ENCODE data around the gene ATP2B1. TPM values are rescaled to one million over a fixed set of nuclear protein-coding genes. Genes with fewer than 3 reads are reported as not detected.

Gene ATP2B1
- total and polyA plus RNA-seq, 2 donors (not counting 1 experiment from before 2014, with no cell fraction given), result 26.1 to 238 TPM

- Mint-ChIP-seq H3K9me3 (ENCODE audit: insufficient read depth) (no peaks in the 10 kb centered on the region), H3K27ac (no peak overlapping the region), H3K27me3 (no peaks in the 10 kb centered on the region), H3K4me1 (peaks cover 61% of the 10 kb centered on the region), H3K4me3 (no peak overlapping the region)
- intact Hi-C loops (cut with micrococcal nuclease), result no loop called here
- Histone ChIP-seq H2AFZ (ENCODE audit: insufficient read depth, low read depth, low read length, poor library complexity, severe bottlenecking) (no peak overlapping the region), H4K20me1 (ENCODE audit: control insufficient read depth, insufficient read depth, low read length, poor library complexity, severe bottlenecking) (peaks cover 99% of the 10 kb centered on the region), H3K27me3 (replicated peaks in 1 of 4; ENCODE audit: control extremely low read depth in 1 of 4, control insufficient read depth in 3 of 4, insufficient read depth in 4 of 4, low read length in 3 of 4) (no peaks in the 10 kb centered on the region), H3K4me1 (ENCODE audit: control insufficient read depth in 2 of 2, insufficient read depth in 2 of 2, low read length in 2 of 2) (peaks cover 4 to 17% of the 10 kb centered on the region in 2 donors), H3K27ac (ENCODE audit: low read length in 2 of 2) (no peak overlapping the region), H3K9me3 (ENCODE audit: control extremely low read depth in 1 of 3, control insufficient read depth in 2 of 3, insufficient read depth in 1 of 3, low read length in 2 of 3) (no peaks in the 10 kb centered on the region), H3K4me3 (ENCODE audit: control extremely low read depth in 1 of 5, extremely low read depth in 1 of 5, insufficient read depth in 1 of 5, low read depth in 2 of 5, low read length in 4 of 5) (no peak overlapping the region), H3K4me2 (replicated peaks; ENCODE audit: low read depth, low read length, poor library complexity, severe bottlenecking) (no peak overlapping the region), H3K79me2 (ENCODE audit: control insufficient read depth, insufficient read depth, low read length) (peaks cover 97% of the 10 kb centered on the region), H3K9ac (ENCODE audit: low read length) (no peak overlapping the region), H3K36me3 (replicated peaks in 1 of 2; ENCODE audit: control extremely low read depth in 1 of 2, control insufficient read depth in 1 of 2, extremely low read depth in 1 of 2, insufficient read depth in 2 of 2, low read length in 1 of 2) (peaks cover 26 to 60% of the 10 kb centered on the region in 2 experiments)
- CTCF ChIA-PET, result no interaction called here
- POLR2A ChIA-PET, result no interaction called here
- DNase-seq, result no peak
- WGBS (ENCODE audit: insufficient coverage), result 100% methylated on average over 2 of the region's 2 CpGs
- no peak for ATAC-seq (ENCODE audit: low read depth)
- TF ChIP-seq EZH2 (IDR thresholded peaks at IDR 0.05; ENCODE audit: borderline replicate concordance, insufficient read depth, low read depth, low read length, poor library complexity, severe bottlenecking), result no peak
These were observed 59.5 kb downstream of the ATP2B1 start for GRCh38 chr12:89649139-89649538.

DNA sequence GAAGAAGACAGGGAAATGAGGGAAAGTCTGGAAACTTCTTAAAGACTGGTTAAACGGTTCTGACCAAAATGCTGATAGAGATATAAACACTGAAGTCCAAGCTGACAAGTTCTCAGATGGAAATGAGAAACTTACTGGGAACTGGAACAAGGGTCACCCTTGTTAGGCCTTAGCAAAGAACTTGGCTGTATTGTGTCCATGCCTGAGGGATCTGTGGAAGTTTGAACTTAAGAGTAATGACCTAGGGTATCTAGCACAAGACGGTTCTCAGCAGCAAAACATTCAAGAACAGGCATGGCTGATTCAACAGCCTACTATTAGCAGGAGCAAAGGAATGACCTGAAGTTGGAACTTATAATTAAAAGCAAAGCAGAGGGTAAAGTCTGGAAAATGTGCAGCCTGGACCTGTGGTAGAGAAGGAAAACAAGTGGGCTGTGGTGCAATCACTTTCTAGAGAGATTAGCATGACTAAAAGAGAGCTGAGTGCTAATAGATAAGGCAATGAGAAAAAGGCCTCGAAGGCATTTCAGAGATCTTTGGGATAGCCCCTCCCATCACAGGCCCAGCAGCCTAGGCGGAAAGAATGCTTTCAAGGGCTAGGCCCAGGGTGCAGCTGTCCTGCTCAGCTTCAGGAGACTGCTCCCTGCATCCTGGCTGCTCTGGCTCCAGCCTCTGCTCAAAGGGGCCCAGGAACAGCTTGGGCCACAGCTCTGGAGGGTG is 60.3 kb downstream of the ATP2B1 start:
- CTCF ChIA-PET, result no interaction called here
- intact Hi-C loops (cut with micrococcal nuclease), result no loop called here
- Histone ChIP-seq H3K4me1 (ENCODE audit: control insufficient read depth in 2 of 2, insufficient read depth in 2 of 2, low read length in 2 of 2) (peaks cover 4 to 17% of the 10 kb centered on the region in 2 donors), H3K36me3 (replicated peaks in 1 of 2; ENCODE audit: control extremely low read depth in 1 of 2, control insufficient read depth in 1 of 2, extremely low read depth in 1 of 2, insufficient read depth in 2 of 2, low read length in 1 of 2) (peaks cover 28 to 60% of the 10 kb centered on the region in 2 experiments), H3K27ac (ENCODE audit: low read length in 2 of 2) (no peak overlapping the region), H3K4me3 (ENCODE audit: control extremely low read depth in 1 of 5, extremely low read depth in 1 of 5, insufficient read depth in 1 of 5, low read depth in 2 of 5, low read length in 4 of 5) (no peak overlapping the region), H3K27me3 (replicated peaks in 1 of 4; ENCODE audit: control extremely low read depth in 1 of 4, control insufficient read depth in 3 of 4, insufficient read depth in 4 of 4, low read length in 3 of 4) (no peaks in the 10 kb centered on the region), H3K9ac (ENCODE audit: low read length) (no peak overlapping the region), H3K4me2 (replicated peaks; ENCODE audit: low read depth, low read length, poor library complexity, severe bottlenecking) (no peak overlapping the region), H2AFZ (ENCODE audit: insufficient read depth, low read depth, low read length, poor library complexity, severe bottlenecking) (no peak overlapping the region), H3K9me3 (ENCODE audit: control extremely low read depth in 1 of 3, control insufficient read depth in 2 of 3, insufficient read depth in 1 of 3, low read length in 2 of 3) (no peaks in the 10 kb centered on the region), H4K20me1 (ENCODE audit: control insufficient read depth, insufficient read depth, low read length, poor library complexity, severe bottlenecking) (peaks cover 99% of the 10 kb centered on the region), H3K79me2 (ENCODE audit: control insufficient read depth, insufficient read depth, low read length) (peaks cover 97% of the 10 kb centered on the region)
- H3K4me3 Mint-ChIP-seq, result no peak overlapping the region
- H3K9me3 Mint-ChIP-seq (ENCODE audit: insufficient read depth), result no peaks in the 10 kb centered on the region
- DNase-seq, result no peak
- peaks cover 62% of the 10 kb centered on the region for H3K4me1 Mint-ChIP-seq
- H3K27me3 Mint-ChIP-seq, result no peaks in the 10 kb centered on the region
- WGBS (ENCODE audit: insufficient coverage), result 92% methylated on average over 3 of the region's 4 CpGs
- no peak for ATAC-seq (ENCODE audit: low read depth)
- TF ChIP-seq EZH2 (IDR thresholded peaks at IDR 0.05; ENCODE audit: borderline replicate concordance, insufficient read depth, low read depth, low read length, poor library complexity, severe bottlenecking), result no peak
- no peak for TF ChIP-seq CTCF (IDR thresholded peaks at IDR 0.05)
- no peak overlapping the region for H3K27ac Mint-ChIP-seq
- POLR2A ChIA-PET, result no interaction called here
